H1 (cell line): Measurements from ENCODE around the gene DOCK11.

Experiments
- BRCA1 ChIP-seq: IDR thresholded peaks from 2 replicates; pipeline ENCODE4 v1.6.1; 2012; ENCODE audit warnings: low read depth, low read length, improper control_type of control experiment
- CTCF ChIP-seq, 3 experiments: IDR thresholded peaks; 1 replicate in 2 of 3; 2 replicates in 1 of 3; pipeline versions ENCODE4 v1.5.1 to v1.6.1; 2011; ENCODE audit warnings: low read length in 3 of 3, mild to moderate bottlenecking in 3 of 3, inconsistent platforms in 2 of 3, low read depth in 1 of 3, moderate library complexity in 1 of 3; ENCODE audit not compliant: insufficient read depth in 1 of 3; ENCODE audit errors: control extremely low read depth in 1 of 3
- EP300 ChIP-seq, 2 experiments: IDR thresholded peaks; 1 replicate in 1 of 2; 2 replicates in 1 of 2; pipeline ENCODE4 v1.6.1; 2011 to 2012; ENCODE audit warnings: low read depth in 2 of 2, low read length in 2 of 2, mild to moderate bottlenecking in 2 of 2, borderline replicate concordance in 1 of 2, inconsistent platforms in 1 of 2, moderate library complexity in 1 of 2
- EZH2 ChIP-seq: fragments of 200-600 bp; sonication (generic); IDR thresholded peaks from 2 replicates; pipeline ENCODE4 v1.7.1; 2012; ENCODE audit warnings: low read depth, mild to moderate bottlenecking, moderate library complexity, low read length, inconsistent platforms; ENCODE audit not compliant: severe bottlenecking
- HDAC2 ChIP-seq, 2 experiments: fragments of 300-600 bp in 1 of 2; sonication (generic) in 1 of 2; IDR thresholded peaks; 2 replicates each; pipeline ENCODE4 v1.6.1; 2011 to 2012; ENCODE audit warnings: low read depth in 2 of 2, low read length in 2 of 2, mild to moderate bottlenecking in 2 of 2, moderate library complexity in 2 of 2, borderline replicate concordance in 1 of 2, inconsistent platforms in 1 of 2
- NRF1 ChIP-seq: IDR thresholded peaks from 2 replicates; pipeline ENCODE4 v1.6.1; 2011; ENCODE audit warnings: mild to moderate bottlenecking, low read depth, low read length, improper control_type of control experiment
- PHF8 ChIP-seq: fragments of 200-600 bp; sonication (generic); conservative IDR thresholded peaks from 2 replicates; pipeline ENCODE4 v1.7.1; 2012; ENCODE audit warnings: low read depth, mild to moderate bottlenecking, inconsistent platforms, low read length, moderate library complexity
- POLR2A ChIP-seq, 2 experiments: IDR thresholded peaks; 1 replicate in 1 of 2; 2 replicates in 1 of 2; pipeline ENCODE4 v1.6.1; 2011; ENCODE audit warnings: low read depth in 2 of 2, low read length in 2 of 2, mild to moderate bottlenecking in 2 of 2; ENCODE audit errors: control extremely low read depth in 1 of 2
- ZNF274 ChIP-seq: IDR thresholded peaks from 2 replicates; pipeline ENCODE4 v1.7.0; 2012; ENCODE audit warnings: low read length, borderline replicate concordance; ENCODE audit errors: extremely low read depth
- TF ChIP-seq, protein P1 (sequence below): IDR thresholded peaks from 2 replicates; pipeline ENCODE4 v1.6.1; 2011; ENCODE audit warnings: low read length, improper control_type of control experiment

- TF ChIP-seq PHF8 (no peak), POLR2A (IDR thresholded peaks at IDR 0.05; ENCODE audit: control extremely low read depth in 1 of 2, low read depth in 2 of 2, low read length in 2 of 2) (no peak), CTCF (IDR thresholded peaks at IDR 0.05; ENCODE audit: control extremely low read depth in 1 of 3, insufficient read depth in 1 of 3, low read depth in 1 of 3, low read length in 3 of 3) (no peak), EZH2 (no peak), EP300 (IDR thresholded peaks at IDR 0.05; ENCODE audit: borderline replicate concordance in 1 of 2, low read depth in 2 of 2, low read length in 2 of 2) (no peak), NRF1 (no peak), ZNF274 (no peak), BRCA1 (no peak), HDAC2 (IDR thresholded peaks at IDR 0.05; ENCODE audit: borderline replicate concordance in 1 of 2, low read depth in 2 of 2, low read length in 2 of 2) (no peak)
- TF ChIP-seq, protein P1, sequence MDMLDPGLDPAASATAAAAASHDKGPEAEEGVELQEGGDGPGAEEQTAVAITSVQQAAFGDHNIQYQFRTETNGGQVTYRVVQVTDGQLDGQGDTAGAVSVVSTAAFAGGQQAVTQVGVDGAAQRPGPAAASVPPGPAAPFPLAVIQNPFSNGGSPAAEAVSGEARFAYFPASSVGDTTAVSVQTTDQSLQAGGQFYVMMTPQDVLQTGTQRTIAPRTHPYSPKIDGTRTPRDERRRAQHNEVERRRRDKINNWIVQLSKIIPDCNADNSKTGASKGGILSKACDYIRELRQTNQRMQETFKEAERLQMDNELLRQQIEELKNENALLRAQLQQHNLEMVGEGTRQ = no peak
These were observed 119.5 kb downstream of the DOCK11 start for GRCh38 chrX:118615141-118615540.
